ENCODE measurements around the gene ITGB1.
A peak's percentile ranks its signal among the peaks of the same experiment; 100 is the strongest.
"Not testable (repeated sequence)": the region's sequence is repeated elsewhere in the genome, so short reads cannot be mapped to it uniquely, and the experiment has no call there.

ITGB1 gene

DNA sequence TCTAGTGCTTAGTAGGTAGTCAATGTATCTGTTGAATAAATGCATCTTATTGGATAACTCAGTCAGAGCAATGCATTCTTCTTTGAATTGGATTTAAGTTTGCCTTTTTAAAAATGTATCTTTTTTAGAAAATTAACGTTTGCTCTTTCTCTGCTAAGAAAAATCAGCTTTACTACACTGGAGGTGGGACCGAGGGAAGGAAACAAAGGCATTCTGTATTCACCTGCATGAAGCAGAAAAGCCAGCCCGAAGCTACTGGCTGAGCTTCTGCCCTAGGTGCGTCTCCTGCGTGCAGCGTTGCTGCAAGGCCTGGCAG is 22.2 kb upstream of the ITGB1 start:
- DNase-seq = no peak

DNA sequence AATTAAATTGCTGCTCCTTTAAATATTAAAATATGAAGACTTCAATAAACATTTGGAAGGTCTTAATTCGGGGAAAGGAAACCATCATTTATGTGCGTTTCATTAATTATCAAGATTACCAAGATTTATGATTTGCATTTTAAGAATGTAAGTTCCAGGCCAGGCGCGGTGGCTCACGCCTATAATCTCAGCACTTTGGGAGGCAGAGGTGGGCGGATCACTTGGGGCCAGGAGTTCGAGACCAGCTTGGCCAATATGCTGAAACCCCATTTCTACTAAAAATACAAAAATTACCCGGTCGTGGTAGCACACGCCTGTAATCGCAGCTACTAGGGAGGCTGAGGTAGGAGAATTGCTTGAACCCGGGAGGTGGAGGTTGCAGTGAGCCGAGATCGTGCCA is 21.7 kb upstream of the ITGB1 start:
- not testable (repeated sequence) for DNase-seq

DNA sequence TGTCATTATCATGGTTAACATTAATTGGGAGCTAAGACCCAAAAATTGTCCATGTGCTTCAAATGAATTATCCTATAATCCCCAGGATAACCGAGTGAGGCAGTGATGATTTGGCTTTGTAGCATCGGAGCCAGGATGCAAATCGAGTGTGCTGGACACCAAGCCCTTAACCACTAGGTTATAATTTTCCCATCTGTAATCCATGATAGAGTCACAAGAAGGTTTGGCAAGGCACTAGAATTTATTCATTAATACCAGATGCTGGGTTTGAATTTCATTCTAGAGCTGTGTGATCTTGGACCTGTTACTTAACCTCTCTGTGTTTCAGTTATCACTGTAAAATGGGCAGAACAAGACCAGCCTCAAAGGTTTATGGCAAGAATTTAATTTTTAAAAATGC is 21.0 kb upstream of the ITGB1 start:
- DNase-seq = no peak

DNA sequence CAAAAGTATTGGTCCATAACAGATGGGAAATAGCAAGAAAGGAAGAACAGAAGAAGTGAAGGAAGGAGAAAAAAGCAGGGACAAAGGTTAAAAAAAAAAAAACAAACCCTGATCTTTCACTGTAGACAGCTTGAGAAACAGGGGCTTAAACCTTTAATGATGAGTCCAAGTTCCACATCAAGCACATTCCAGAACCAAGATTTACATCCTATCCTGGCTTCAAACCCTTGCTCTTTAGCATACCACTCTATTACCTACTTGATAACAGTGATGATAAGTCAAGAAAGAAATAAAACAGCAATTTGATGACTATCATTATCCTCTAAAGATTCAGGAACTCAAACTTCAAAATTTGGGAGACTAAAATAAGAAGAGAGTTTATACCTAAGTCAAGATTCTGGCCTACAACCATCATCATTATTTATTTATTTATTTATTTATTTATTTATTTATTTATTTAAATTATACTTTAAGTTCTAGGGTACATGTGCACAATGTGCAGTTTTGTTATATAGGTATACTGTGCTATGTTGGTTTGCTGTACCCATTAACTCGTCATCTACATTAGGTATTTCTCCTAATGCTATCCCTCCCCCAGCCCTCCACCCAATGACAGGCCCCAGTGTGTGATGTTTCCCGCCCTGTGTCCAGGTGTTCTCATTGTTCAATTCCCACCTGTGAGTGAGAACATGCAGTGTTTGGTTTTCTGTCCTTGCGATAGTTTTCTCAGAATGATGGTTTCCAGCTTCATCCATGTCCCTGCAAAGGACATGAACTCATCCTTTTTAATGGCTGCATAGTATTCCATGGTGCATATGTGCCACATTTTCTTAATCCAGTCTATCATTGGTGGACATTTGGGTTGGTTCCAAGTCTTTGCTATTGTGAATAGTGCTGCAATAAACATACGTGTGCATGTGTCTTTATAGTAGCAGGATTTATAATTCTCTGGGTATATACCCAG is 20.1 kb upstream of the ITGB1 start:
- DNase-seq = not testable (repeated sequence)

DNA sequence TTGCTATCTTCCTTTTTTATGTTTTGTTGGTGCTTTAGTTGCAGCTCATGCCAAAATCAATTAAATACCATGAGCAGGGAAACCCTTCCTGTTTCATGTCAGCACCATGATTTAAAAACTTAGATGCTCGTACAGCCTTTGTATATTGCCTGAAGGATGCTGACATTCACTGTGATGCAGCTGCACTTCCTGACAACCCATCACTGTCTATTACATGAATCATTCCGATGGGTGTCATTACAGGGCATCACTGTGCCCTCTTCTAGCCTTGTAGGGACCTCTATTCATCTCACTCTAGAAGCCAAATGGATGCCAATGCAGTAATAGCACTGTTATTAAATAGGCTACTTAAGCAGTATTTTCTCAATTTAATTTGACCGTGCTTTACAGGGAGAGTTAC is 18.3 kb upstream of the ITGB1 start:
- no peak for DNase-seq

DNA sequence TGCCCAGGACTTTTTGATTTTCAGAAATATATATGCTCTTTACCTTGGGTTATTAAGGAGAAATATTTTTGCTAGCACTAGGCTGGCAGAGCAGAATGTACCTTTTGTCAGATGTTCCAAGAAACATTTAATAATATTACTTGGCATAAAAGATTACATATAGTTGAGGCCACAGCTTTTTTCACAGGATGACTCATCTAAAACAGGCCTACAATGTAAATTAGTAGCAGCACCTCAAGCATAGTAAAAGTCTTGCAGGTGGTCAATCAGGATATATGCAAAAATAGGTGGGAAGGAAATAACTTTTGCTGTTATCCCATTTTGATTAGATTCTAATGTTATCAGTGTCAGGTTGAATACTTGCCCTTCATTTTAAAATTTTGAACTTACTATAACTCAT is 14.9 kb upstream of the ITGB1 start:
- no peak for DNase-seq

DNA sequence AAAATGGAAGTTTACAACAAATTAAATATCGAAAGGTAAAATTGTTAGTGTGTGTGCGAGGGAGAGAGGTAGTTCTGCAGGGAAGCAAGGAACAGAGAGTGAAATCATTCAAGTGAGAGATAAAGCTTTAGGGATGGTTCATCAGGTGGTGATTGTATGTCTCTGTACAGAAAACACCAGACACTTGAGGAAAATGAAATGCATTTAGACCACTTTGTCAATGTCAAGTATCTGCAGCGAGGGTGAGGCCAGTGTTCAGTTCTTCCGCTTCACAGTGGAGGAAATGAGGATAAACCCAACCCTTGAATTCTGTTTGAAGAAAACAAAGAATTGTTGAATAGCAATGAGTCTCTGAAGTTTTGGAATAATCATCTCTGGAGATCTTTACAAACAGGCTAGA is 14.4 kb upstream of the ITGB1 start:
- DNase-seq = no peak

DNA sequence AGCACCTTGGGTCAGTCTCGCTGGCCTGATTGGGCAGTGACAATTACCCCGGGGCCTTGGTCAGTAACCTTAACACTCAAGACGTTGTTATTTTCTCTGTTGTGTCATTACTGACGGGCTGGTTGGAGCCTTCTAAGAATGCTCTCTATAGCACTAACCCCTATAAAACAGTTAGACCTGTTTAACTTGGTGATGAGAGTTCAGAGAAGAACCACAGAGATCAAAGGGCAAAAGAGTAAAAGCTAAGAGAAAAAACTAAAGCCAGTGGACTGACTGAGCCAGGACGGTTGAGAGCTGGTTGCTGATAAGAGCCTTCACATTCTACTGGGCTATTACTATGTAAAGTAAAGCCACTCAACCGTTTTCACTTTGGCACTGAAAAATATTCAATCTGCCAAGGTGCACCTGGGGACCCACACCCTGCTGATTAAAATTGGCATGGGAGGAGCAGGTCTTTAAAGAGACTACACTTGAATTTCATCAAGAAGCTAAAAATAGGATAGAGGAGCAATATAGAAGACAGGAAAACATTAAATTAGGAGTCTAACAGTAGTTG is 13.6 kb upstream of the ITGB1 start:
- DNase-seq = no peak

DNA sequence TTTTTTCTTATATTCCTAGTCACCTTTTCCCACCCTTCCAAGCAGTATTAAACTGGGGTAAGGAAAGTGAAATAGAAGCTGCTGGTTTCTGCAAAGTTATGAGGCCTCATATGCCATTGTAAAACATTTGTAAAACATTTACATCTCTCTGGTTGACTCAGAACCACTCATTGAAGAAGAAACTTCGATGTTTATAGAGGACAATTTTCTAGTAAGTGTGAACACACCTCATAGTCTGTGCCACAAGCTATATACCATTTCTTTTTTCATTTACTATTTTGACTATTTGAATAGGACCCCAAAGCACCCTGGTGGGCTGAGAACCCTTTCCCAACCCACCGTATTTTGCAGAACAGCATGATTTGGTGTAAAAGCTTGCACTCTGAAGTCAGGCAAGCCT is 12.9 kb upstream of the ITGB1 start:
- DNase-seq = no peak

DNA sequence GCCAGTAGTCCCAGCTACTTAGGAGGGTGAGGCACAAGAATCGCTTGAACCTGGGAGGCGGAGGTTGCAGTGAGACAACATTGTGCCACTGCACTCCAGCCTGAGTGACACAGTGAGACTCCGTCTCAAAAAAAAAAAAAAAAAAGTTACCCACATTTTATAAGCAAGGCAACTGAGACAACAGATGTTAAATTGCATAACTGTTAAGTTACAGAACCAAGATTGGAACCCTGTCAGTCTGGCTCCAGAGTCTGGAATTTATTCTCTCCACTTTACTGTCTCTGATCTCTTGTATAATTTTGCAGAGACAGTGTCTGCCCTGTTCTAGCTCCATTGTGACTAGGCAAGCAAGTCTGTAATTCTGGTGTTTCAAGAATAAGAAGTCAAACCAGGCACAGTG is 6.2 kb upstream of the ITGB1 start:
- no peak for DNase-seq

DNA sequence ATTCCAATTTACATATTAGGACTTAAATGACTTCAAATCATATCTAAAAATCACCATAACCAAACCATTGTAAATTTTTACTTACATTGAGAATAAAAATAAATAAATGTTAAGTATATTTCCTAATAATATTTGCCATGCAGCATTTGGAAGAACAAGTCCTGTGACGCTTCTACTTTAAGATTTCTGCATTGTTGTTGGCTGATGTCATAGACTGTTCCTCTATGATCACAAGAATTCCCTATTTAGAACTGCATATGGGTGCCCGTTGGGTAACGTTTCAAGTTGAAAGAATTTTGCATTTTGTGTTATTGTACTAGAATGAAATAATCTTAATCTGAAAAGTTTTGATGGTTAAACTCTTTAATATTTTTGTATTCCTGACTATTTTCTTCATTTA is 5.1 kb upstream of the ITGB1 start:
- DNase-seq = no peak

DNA sequence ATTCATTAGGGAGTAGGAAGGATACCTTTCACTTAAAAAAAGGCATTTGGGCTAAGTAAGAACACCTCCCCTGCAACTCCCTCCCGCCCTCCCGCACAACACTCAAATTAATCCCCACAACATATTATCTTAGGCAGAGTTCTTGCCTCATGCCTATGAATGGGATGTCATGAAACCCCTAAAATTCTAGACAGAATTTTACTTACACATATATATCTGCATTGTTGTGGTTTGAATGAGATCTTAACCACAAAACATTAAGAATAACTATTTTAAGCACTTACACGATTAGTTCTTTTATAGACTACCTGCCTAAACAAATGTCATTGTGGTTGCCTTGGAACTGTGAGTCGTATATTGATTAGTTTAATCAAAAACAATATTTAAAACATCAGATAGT is 4.5 kb upstream of the ITGB1 start:
- DNase-seq = no peak

DNA sequence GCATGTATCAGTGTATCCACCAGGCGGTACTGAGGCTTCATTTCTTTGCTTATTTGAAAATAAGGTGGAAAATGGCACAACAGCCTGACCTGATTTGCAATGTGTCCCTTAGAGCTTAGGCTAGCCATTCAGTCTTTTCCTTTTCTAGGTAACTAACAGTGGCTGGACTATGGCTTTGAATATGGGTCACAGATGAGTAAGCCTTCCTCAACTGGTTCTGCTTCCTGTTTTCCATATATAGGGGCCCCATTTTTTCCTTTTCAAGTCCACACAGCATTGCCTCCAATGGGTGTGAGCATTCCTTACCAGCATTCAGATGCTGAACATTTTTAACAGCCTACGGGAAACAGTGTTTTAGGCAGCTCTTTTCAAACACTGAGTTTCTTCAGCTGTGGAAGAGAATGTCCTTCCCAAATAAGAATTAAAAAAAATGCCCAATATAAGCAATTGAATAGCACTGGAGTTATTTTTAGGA is 3.9 kb upstream of the ITGB1 start:
- DNase-seq = peak; percentile 67

DNA sequence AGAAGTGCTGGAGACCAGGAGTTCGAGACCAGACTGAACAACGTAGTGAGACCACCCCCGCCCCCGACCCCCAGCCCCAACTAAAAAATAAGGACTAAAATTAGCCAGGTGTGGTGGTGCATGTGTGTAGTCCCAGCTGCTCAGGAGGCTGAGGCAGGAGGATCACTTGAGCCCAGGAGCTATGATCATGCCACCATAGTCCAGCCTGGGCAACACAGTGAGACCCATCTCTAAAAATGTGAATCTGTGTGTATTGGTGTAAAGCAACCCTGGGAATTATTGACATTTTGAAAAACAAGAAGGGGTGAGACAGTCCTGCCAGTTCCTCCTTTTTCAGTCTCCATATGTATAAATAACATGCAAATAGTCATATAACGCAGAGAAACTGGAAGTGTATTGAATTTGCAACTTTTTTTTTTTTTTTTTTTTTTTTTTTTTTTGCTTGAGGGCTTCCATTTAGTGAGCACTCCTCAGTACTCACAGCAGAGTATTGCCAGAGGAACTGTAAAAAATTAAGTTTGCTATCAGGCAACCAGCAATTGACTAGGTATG is 3.4 kb upstream of the ITGB1 start:
- peak; percentile 76 for DNase-seq

DNA sequence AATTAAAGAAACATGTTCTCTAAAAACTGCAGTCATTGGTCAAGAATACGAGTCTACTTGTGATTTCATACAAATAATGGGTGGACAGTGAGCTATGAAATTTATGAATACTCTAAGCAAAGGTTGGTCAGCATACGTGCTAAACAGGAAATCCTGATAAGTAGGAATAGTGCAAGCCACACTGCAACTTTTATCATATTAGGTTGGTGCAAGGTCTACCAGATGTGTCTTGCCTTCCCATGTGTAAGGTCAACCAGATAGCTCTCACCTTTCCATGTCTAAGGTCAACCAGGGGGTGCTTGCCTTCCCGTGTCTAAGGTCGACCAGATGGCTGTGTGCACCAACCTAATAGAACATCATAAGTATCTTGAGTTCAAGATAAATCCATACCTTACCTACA is 2.0 kb upstream of the ITGB1 start:
- no peak for DNase-seq

DNA sequence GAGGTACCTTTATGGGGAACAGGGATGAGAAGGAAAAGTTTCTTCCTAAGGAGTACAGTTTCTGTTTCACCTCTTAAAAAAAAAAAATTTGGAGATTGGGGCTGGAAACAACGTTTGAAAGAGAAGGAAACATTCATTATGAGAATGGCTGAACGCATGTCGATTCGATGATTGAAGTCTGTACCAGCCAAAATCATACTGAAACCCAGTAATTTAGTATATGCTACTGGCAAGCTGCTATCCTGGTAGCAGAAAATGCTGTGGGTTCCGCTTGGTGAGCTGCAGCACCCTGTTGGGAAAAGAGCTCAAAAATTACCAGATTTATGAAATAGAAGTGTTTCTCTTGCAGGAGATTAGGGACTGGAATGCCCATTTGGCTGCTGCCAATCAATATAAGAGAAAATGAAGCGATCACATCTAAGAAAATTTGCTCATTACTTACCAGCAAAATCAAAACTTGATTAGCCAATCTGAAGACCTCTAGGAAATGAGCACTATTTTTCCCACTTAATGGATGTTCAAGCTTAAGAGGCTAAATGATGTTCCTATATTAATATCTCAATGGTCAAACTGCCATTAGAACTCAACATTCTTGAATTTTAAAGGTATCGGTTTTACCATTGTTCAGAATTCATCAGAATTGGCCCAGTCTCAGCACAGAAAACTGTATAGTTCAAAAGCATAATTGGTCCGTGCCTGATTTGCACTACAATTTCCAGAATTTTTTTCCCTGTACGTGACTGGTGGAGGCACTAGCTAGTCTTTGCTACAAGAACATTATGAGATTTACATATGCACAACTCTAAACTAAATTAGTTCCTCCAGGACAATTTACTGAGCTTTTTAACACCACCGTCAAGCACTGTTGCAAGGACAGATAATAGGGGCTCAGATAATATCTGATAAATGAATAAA is 1.2 kb upstream of the ITGB1 start:
- DNase-seq = no peak

DNA sequence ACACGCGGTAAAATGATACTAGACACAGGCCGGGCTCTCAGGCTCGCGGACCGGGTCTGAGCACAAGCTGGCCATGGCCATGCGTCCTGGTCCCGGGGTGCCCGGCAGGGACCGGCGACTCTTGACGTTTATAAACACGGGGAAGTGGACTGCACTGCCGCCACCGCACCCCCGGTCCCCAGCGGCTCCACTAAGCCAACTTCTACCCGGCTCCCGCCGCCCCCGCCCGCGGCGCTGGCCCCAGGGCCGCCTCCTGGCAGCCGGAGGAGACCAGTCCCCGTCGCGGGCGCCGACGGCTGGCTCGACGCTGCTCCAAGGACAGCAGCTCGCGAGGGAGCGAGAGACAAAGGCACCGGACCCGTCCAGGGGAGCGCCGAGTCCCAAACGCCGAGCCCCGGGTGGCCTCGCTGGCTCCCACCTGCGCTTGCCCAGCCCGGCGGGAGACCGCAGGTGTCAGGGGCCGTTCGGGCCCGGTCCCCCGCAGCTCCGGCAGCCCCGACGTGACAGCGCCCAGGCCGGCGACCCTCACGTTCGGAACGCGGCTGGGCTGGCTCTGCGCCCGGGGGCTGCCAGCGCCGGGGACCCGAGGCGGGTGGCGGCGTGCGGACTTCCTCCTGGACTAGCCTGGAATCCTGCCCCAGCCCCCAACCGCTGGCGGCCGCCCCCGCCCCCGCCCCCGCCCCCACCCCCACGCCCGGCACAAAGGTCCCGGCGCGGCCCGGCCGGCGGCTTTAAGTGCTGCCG is 517 bp downstream of the ITGB1 start:
- DNase-seq = peak; percentile 18

DNA sequence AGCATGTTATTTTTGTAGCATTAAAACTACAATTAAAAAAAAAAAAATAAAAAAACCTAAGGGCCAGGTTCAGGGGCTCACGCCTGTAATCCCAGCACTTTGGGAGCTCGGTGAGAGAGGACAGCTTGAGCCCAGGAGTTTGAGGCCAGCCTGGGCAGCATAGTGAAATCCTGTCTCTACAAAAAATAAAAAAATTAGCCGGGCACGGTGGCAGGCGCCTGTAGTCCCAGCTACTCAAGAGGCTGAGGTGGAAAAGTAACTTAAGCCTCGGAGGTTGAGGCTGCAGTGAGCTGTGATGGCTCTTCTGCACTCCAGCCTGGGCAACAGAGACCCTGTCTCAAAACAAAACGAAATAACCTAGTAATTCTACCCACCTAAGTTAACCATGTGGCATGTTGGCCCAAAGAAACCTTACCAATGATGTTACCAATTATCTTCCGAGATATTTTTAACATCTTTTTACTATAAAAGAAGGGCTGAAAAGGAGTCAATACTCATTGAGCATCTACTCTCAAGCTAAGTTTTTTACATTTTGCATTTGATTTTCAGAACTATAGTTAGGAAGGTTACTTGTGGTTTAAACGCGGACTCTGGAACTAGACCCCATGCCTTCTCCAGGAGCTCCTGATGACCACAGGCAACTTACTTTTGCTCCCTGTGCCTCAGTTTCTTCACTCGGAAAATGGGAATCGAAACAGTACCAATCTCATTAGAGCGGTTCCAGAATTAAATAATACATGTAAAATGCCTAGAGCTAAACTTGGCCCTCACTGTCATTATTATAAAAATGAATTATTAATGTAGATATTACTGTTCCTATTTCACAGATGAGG is 1.4 kb downstream of the ITGB1 start:
- no peak for DNase-seq

DNA sequence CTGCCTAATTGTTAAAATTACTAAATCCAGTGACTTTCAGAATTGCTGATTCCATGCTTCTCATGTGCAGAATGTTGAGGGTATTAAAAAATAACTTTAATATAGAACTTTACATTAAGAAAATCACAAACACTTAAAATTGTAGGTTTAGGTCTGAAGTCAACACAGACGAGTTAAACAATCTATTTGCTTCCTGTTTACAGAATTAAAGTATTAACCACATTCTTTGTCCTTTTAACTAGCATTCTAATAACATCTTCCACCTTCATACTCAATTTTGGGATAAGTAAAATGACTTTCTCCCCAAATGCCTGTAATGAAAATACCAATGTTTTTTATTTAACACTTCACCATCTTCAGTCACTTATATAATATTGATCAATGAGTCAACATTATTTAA is 2.2 kb downstream of the ITGB1 start:
- DNase-seq = no peak

DNA sequence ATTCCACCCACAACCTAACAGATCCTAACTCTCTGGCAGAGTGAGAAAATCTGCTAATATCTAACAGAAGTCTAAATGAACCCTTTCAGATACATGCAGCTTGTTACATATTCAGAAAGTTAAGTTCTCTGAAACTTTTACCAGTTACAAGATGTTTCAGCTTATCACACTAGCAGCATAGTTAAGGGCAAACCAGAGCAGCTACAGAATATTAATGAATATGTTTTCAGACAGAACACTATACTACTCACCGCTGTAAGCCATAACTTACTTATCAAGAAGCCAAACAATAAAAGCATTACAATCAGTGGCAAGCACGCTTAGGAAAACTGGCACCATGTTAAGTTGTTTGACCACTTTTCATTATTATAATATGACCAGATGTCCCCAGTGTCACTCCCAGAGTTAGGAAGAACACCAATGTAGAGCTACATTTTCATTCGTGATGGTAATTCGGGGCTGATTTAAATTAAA is 2.7 kb downstream of the ITGB1 start:
- DNase-seq = no peak

DNA sequence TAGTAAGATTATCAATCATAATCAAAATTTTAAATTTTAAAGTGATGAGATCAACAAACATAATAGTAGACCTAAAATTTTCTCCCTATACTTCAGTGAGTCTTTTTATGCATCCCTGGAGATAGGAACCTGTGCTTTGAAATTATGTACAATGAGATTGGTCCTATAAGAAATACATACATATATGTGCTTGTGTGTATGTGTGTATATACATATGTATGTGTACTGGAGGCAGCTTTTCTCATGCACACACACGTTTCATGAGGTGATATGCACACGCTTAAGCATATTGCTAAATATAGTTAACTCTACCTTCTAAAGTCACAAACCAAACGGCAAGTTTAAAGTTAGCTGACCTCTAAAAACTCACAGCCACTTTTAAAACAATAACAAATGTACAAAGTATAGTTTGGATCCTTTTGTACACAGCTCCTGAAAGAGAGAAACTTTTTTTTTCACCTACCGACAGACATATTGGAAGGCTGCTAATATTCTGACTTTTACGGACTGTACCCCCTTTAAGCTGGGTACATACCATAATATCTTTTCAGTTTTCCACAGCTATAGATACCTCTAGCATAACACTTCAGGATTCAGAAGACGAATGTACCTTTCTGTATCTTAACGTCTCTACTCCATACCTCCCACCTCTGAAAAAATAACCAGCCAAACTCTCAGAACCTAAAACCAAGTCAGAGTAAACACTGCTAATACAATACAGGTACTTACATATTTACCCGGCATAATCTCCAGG is 3.3 kb downstream of the ITGB1 start:
- no peak for DNase-seq
